Mesothelial cell of epicardium (in vitro differentiated cells): ENCODE results near the gene CUX1. TPM values are rescaled to one million over a fixed set of nuclear protein-coding genes. Genes with fewer than 3 reads are reported as not detected.

Source experiments
- DNase-seq, 2 experiments: peaks; one replicate each; pipeline ENCODE4 v3.0.0; 2021; ENCODE audit warnings: low spot score in 2 of 2; ENCODE audit not compliant: unreplicated experiment in 2 of 2
- H3K27ac Mint-ChIP-seq: 2 replicates; pipeline ENCODE4 v1.8.0; 2021; ENCODE audit warnings: mixed read lengths
- H3K27me3 Mint-ChIP-seq: 2 replicates; pipeline ENCODE4 v1.8.0; 2021; ENCODE audit warnings: low read depth, mixed read lengths
- H3K36me3 Mint-ChIP-seq: 2 replicates; pipeline ENCODE4 v1.8.0; 2021; ENCODE audit warnings: mixed read lengths
- H3K4me1 Mint-ChIP-seq: 2 replicates; pipeline ENCODE4 v1.8.0; 2021; ENCODE audit warnings: mixed read lengths
- H3K4me3 Mint-ChIP-seq: 2 replicates; pipeline ENCODE4 v1.8.0; 2021; ENCODE audit warnings: mild to moderate bottlenecking, moderate library complexity, mixed read lengths
- H3K9me3 Mint-ChIP-seq: 2 replicates; pipeline ENCODE4 v1.8.0; 2021; ENCODE audit warnings: mixed read lengths
- total RNA-seq: library from RNA; stranded (reverse); gene quantifications from 3 replicates; pipeline ENCODE4 v1.2.1, GENCODE V29; 2021
- TF ChIP-seq, protein P1 (sequence below): fragments of 200-600 bp; sonication (generic); IDR thresholded peaks from one replicate; pipeline ENCODE4 v1.5.0; 2021; ENCODE audit warnings: antibody characterized with exemption; ENCODE audit not compliant: unreplicated experiment

The CUX1 gene
- total RNA-seq, 1 donor from 2014 or later = 158 TPM

DNA sequence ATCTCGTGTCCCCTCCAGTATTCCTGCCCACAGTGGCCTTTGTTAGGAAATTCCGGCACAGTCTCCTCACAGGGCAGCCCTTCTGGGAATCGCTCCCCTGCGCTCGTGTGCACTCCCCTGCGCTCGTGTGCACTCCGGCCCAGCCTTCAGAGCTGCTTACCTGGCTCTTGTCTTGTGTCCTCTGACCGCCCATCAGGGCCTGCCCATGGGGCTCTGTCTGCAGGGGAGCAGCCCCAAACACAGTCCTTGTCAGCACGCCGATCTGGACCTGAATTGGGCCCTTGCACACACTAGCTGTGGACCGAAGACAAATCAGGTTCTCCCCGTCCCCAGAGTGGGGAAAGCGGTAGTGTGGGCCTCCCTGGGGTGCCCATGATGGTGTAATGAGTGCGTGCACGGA lies 179.4 kb downstream of the CUX1 start:
- Mint-ChIP-seq H3K27ac (no peak overlapping the region), H3K27me3 (no peaks in the 10 kb centered on the region), H3K9me3 (no peaks in the 10 kb centered on the region), H3K36me3 (no peaks in the 10 kb centered on the region), H3K4me3 (no peak overlapping the region), H3K4me1 (peaks cover 15% of the 10 kb centered on the region)
- TF ChIP-seq, protein P1, sequence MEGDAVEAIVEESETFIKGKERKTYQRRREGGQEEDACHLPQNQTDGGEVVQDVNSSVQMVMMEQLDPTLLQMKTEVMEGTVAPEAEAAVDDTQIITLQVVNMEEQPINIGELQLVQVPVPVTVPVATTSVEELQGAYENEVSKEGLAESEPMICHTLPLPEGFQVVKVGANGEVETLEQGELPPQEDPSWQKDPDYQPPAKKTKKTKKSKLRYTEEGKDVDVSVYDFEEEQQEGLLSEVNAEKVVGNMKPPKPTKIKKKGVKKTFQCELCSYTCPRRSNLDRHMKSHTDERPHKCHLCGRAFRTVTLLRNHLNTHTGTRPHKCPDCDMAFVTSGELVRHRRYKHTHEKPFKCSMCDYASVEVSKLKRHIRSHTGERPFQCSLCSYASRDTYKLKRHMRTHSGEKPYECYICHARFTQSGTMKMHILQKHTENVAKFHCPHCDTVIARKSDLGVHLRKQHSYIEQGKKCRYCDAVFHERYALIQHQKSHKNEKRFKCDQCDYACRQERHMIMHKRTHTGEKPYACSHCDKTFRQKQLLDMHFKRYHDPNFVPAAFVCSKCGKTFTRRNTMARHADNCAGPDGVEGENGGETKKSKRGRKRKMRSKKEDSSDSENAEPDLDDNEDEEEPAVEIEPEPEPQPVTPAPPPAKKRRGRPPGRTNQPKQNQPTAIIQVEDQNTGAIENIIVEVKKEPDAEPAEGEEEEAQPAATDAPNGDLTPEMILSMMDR = no peak
- no peak for DNase-seq

GRCh38 chr7:101998029-101998905 lies 180.8 kb downstream of the CUX1 start:
- Mint-ChIP-seq H3K27me3 (no peaks in the 10 kb centered on the region), H3K9me3 (no peaks in the 10 kb centered on the region), H3K36me3 (no peaks in the 10 kb centered on the region), H3K27ac (no peak overlapping the region), H3K4me3 (no peak overlapping the region), H3K4me1 (peaks cover 15% of the 10 kb centered on the region)
- no peak for DNase-seq
- TF ChIP-seq, protein P1 = no peak

DNA sequence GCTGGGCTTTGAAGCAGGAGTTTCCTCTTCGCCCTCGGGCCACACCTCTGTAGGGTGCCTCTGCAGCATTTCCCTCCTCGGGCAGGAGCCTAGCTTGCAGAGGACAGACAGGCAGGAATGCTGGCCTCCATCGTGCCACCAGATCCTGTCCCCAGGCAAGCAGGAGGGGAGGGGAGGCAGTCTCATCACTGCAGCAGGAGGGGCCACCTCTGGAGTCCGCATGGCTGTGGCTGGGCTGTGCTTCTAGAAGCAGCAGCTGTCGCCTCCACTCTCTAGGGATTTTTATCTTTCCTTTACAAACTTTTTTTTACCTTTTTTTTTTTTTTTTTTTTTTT lies 181.4 kb downstream of the CUX1 start:
- Mint-ChIP-seq H3K27ac (no peak overlapping the region), H3K27me3 (no peaks in the 10 kb centered on the region), H3K36me3 (no peaks in the 10 kb centered on the region), H3K4me3 (no peak overlapping the region), H3K9me3 (no peaks in the 10 kb centered on the region), H3K4me1 (peaks cover 19% of the 10 kb centered on the region)
- no peak for DNase-seq
- TF ChIP-seq, protein P1 = no peak

DNA sequence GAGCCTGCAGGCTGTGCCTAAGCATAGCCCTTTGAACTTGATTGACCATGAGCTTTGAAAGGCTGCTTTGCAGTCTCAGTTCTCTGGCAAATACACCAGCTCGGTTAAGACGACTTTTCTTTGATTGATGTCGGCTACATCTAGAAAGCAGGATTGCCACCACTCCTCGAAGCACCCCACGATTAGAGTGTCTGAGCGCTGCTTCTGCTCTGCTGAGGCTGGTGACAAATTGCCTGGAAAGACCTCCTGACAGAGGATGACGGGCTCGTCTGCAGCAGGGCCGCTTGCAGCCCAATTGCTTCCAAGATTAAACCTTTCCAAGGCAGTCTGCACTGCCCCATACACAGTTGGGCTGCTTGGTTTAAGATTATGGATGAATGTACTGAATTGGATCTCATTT lies 182.0 kb downstream of the CUX1 start:
- DNase-seq = no peak
- Mint-ChIP-seq H3K9me3 (no peaks in the 10 kb centered on the region), H3K4me1 (peaks cover 24% of the 10 kb centered on the region), H3K27ac (no peak overlapping the region), H3K36me3 (no peaks in the 10 kb centered on the region), H3K27me3 (no peaks in the 10 kb centered on the region), H3K4me3 (no peak overlapping the region)
- TF ChIP-seq, protein P1 = no peak

DNA sequence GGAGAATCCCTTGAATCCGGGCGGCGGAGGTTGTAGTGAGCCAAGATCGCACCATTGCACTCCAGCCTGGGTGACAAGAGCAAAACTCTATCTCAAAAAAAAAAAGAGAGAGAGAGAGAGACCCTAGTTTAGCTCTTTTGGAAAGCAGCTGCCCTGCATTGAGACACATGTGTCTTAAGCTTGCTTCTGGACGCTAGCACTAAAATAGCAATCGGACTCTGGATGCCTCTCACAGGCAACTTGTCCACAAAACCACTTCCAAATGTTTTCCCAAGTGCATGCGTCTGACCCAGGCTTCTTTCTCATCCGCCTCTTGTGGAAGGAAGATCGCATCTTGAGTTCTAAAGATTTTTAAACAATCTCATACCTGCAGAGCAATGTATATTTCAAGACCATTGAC lies 182.7 kb downstream of the CUX1 start:
- Mint-ChIP-seq H3K4me1 (peaks cover 32% of the 10 kb centered on the region), H3K27ac (no peak overlapping the region), H3K36me3 (no peaks in the 10 kb centered on the region), H3K4me3 (no peak overlapping the region), H3K27me3 (no peaks in the 10 kb centered on the region), H3K9me3 (no peaks in the 10 kb centered on the region)
- TF ChIP-seq, protein P1 = no peak
- DNase-seq = no peak
